Endothelial cell of umbilical vein (primary cell): ENCODE measurements around the gene CCNJL. TPM values are rescaled to one million over a fixed set of nuclear protein-coding genes. Genes with fewer than 3 reads are reported as not detected.

Source experiments
- BruUV-seq: library from RNA; stranded (reverse); fragments of 400-500 nt; replicated peaks from 2 replicates; lab custom pipeline; 2021; lab: Mats Ljungman, UMichigan
- CTCF ChIA-PET: fragments of 300-600, 350-600 bp; sonication (Branson Sonifier 250); formaldehyde crosslinking; loops from one replicate; lab custom pipeline; 2021; ENCODE audit warnings: antibody characterized with exemption, inconsistent platforms; lab: Charles Lee
- POLR2A ChIA-PET: fragments of 300-600, 350-600 bp; sonication (Branson Sonifier 250); formaldehyde crosslinking; loops from one replicate; lab custom pipeline; 2021; ENCODE audit warnings: antibody characterized with exemption, inconsistent platforms; lab: Charles Lee
- DNase-seq: peaks from one replicate; pipeline ENCODE4 v3.0.0-alpha.2; 2011; ENCODE audit warnings: low read depth, low spot score
- FAIRE-seq: peaks from 2 replicates; lab custom pipeline; 2011; peaks lifted over from hg19 to GRCh38; lab: Jason Lieb, UNC
- H2AFZ ChIP-seq: 2 replicates; pipeline ENCODE4 v1.6.0; 2012; ENCODE audit warnings: low read depth, low read length, control low read depth, inconsistent platforms
- H3K27ac ChIP-seq: 2 replicates; pipeline ENCODE4 v1.5.1; 2011; ENCODE audit warnings: low read depth, mild to moderate bottlenecking, control low read depth, low read length, moderate library complexity; ENCODE audit not compliant: insufficient read depth
- H3K27me3 ChIP-seq, 2 experiments: 2 replicates each; pipeline versions ENCODE4 v1.6.0 to v1.6.1; 2011; ENCODE audit warnings: low read length in 2 of 2, mixed read lengths in 1 of 2; ENCODE audit not compliant: control insufficient read depth in 2 of 2, insufficient read depth in 2 of 2
- H3K36me3 ChIP-seq, 2 experiments: 2 replicates in 1 of 2; 3 replicates in 1 of 2; pipeline ENCODE4 v1.5.1; 2011; ENCODE audit warnings: low read length in 2 of 2, mild to moderate bottlenecking in 1 of 2, moderate library complexity in 1 of 2; ENCODE audit not compliant: control insufficient read depth in 2 of 2, insufficient read depth in 2 of 2; ENCODE audit errors: extremely low read depth in 1 of 2
- H3K4me1 ChIP-seq: 3 replicates; pipeline ENCODE4 v1.5.1; 2011; ENCODE audit warnings: mild to moderate bottlenecking, low read length; ENCODE audit not compliant: control insufficient read depth, insufficient read depth; ENCODE audit errors: extremely low read depth
- H3K4me2 ChIP-seq: 2 replicates; pipeline ENCODE4 v1.6.1; 2011; ENCODE audit warnings: low read length, control low read depth, mixed read lengths; ENCODE audit not compliant: insufficient read depth
- H3K4me3 ChIP-seq, 3 experiments: fragments of 200-600 bp in 1 of 3; sonication (generic), shearing (Covaris generic) in 1 of 3; replicated peaks in 1 of 3; 2 replicates each; pipeline ENCODE4 v1.5.1; 2011 to 2016; ENCODE audit warnings: control low read depth in 3 of 3, low read length in 3 of 3, mild to moderate bottlenecking in 2 of 3, inconsistent platforms in 1 of 3, low read depth in 1 of 3, moderate library complexity in 1 of 3; ENCODE audit not compliant: insufficient read depth in 1 of 3
- H3K79me2 ChIP-seq: 2 replicates; pipeline ENCODE4 v1.6.0; 2012; ENCODE audit warnings: low read length, inconsistent platforms; ENCODE audit not compliant: control insufficient read depth, insufficient read depth
- H3K9ac ChIP-seq: replicated peaks from 2 replicates; pipeline ENCODE3; 2011; ENCODE audit warnings: low read length, control low read depth; ENCODE audit not compliant: insufficient read depth; ENCODE audit errors: extremely low read depth
- H3K9me1 ChIP-seq: replicated peaks from 3 replicates; pipeline ENCODE4 v1.6.0; 2011; ENCODE audit warnings: mild to moderate bottlenecking, low read length; ENCODE audit not compliant: control insufficient read depth, insufficient read depth; ENCODE audit errors: extremely low read depth
- H3K9me3 ChIP-seq: replicated peaks from 2 replicates; pipeline ENCODE4 v1.5.1; 2012; ENCODE audit warnings: low read length, inconsistent platforms; ENCODE audit not compliant: control insufficient read depth, insufficient read depth
- H4K20me1 ChIP-seq: replicated peaks from 2 replicates; pipeline ENCODE3; 2011; ENCODE audit warnings: mild to moderate bottlenecking, low read length; ENCODE audit not compliant: control insufficient read depth, insufficient read depth; ENCODE audit errors: extremely low read depth
- CTCF ChIP-seq, 2 donors: IDR thresholded peaks; 1 replicate in 1 of 2; 2 replicates in 1 of 2; pipeline ENCODE4 v1.5.1; 2011; ENCODE audit warnings: low read length in 2 of 2, mild to moderate bottlenecking in 2 of 2, moderate library complexity in 2 of 2, control low read depth in 1 of 2, inconsistent platforms in 1 of 2, low read depth in 1 of 2; ENCODE audit not compliant: insufficient read depth in 1 of 2; ENCODE audit errors: extremely low read depth in 1 of 2
- EZH2 ChIP-seq: IDR thresholded peaks from 2 replicates; pipeline ENCODE4 v1.6.1; 2012; ENCODE audit warnings: borderline replicate concordance, low read depth, mild to moderate bottlenecking, moderate library complexity, low read length, inconsistent platforms; ENCODE audit not compliant: severe bottlenecking
- FOS ChIP-seq: IDR thresholded peaks from 2 replicates; pipeline ENCODE4 v1.6.1; 2011; ENCODE audit warnings: mild to moderate bottlenecking, low read length, moderate library complexity, borderline replicate concordance; ENCODE audit not compliant: insufficient read depth
- GATA2 ChIP-seq: IDR thresholded peaks from 2 replicates; pipeline ENCODE4 v1.7.0; 2011; ENCODE audit warnings: low read depth, mild to moderate bottlenecking, moderate library complexity, mixed read lengths, low read length; ENCODE audit not compliant: insufficient read length, insufficient read depth
- JUN ChIP-seq: IDR thresholded peaks from 2 replicates; pipeline ENCODE4 v1.6.1; 2011; ENCODE audit warnings: borderline replicate concordance, low read depth; ENCODE audit not compliant: insufficient read length, insufficient read depth
- MAX ChIP-seq: IDR thresholded peaks from 2 replicates; pipeline ENCODE4 v1.6.1; 2011; ENCODE audit not compliant: insufficient read depth, insufficient read length
- MYC ChIP-seq: IDR thresholded peaks from one replicate; pipeline ENCODE4 v1.6.1; 2011; ENCODE audit warnings: mild to moderate bottlenecking, low read depth, low read length
- POLR2A ChIP-seq: IDR thresholded peaks from 2 replicates; pipeline ENCODE4 v1.6.1; 2012; ENCODE audit warnings: low read depth, mild to moderate bottlenecking, control low read depth, low read length
- POLR2AphosphoS5 ChIP-seq: IDR thresholded peaks from 2 replicates; pipeline ENCODE4 v1.6.1; 2012; ENCODE audit warnings: low read depth, mild to moderate bottlenecking, control low read depth, low read length, moderate library complexity; ENCODE audit not compliant: insufficient read depth
- dilution Hi-C: fragments of 300-500 bp; cut with MboI; formaldehyde crosslinking; loops from one replicate; pipeline ENCODE4 v1.15.0; 2019; ENCODE audit warnings: low sequenced_read_pairs; ENCODE audit not compliant: extremely low pct_ligation_motif_present
- intact Hi-C: fragments of 100-400 bp; cut with micrococcal nuclease; formaldehyde crosslinking; loops from one replicate; pipeline ENCODE4 v1.10.0; 2022
- polyA plus RNA-seq, 4 experiments: library from polyadenylated mRNA; depleted of rRNA in 3 of 4; stranded (reverse) in 3 of 4; unstranded in 1 of 4; fragments of >200 nt; gene quantifications; 2 replicates each; pipeline versions ENCODE4 v1.2.1 to v1.2.3, GENCODE V29; 2011 to 2012; ENCODE audit warnings: missing spikeins in 1 of 4
- total RNA-seq: library from RNA; stranded (reverse); gene quantifications from 2 replicates; pipeline ENCODE4 v1.2.3, GENCODE V29; 2021

Gene CCNJL
- total and polyA plus RNA-seq, 2 donors (not counting 3 experiments of a cell fraction or from before 2014, with no cell fraction given) = 20.0 to 21.3 TPM

- POLR2A ChIA-PET = no interaction called here
- CTCF ChIA-PET = interaction anchor here (1.2 to 1.5 kb wide), 3 partner anchors 9 to 229 kb away, joined by 3 to 9 read pairs (median 3); no protein-coding TSS in a partner anchor
- DNase-seq = no peak
- intact Hi-C loops = no loop called here
- Histone ChIP-seq H4K20me1 (no peaks in the 10 kb centered on the region), H3K27ac (no peak overlapping the region), H2AFZ (no peak overlapping the region), H3K36me3 (peaks cover 0 to 30% of the 10 kb centered on the region in 2 experiments), H3K4me3 (no peak overlapping the region), H3K79me2 (no peaks in the 10 kb centered on the region), H3K9me3 (no peaks in the 10 kb centered on the region), H3K9ac (no peak overlapping the region), H3K4me1 (no peaks in the 10 kb centered on the region), H3K27me3 (no peaks in the 10 kb centered on the region), H3K4me2 (no peak overlapping the region), H3K9me1 (no peaks in the 10 kb centered on the region)
- TF ChIP-seq POLR2AphosphoS5 (no peak), MYC (no peak), FOS (no peak), MAX (no peak), POLR2A (no peak), GATA2 (no peak), JUN (no peak), CTCF (IDR thresholded peaks at IDR 0.05; ENCODE audit: extremely low read depth in 1 of 2, insufficient read depth in 1 of 2, low read depth in 1 of 2, low read length in 2 of 2) (no peak), EZH2 (no peak)
- FAIRE-seq = no peak
- BruUV-seq = no TSS peak
- dilution Hi-C loops = no loop called here
Observed at GRCh38 chr5:160251406-160252155, 60.8 kb downstream of the CCNJL start.
